ENCODE data around the gene FBXO2. TPM values are rescaled to one million over a fixed set of nuclear protein-coding genes. Genes with fewer than 3 reads are reported as not detected.

FBXO2 gene
- total and polyA plus RNA-seq, 9 of the 15 experiments (the other 6 are each of a cell fraction or from before 2014, with no cell fraction given), result 0.04 to 1.9 (median 0.27) TPM

DNA sequence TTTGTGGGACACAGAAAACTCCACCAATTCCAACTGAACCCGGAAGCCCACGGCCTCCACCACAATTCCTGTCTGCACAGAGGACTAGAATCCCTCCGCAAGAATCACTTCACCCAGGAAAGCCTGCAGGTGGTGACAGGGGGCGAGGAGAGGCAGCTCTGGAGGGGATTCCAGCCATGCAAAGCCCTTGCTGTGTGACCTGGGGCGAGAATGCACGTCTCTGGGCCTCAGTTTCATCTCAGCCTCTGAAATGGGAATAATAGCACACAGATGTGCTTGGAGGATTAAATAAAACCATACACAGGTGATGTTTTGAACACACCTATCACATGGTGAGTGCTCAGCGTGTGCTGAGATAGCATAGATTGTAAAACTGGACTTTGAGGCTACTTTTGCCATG, 14.1 kb downstream of the FBXO2 start:
- no peaks in the 10 kb centered on the region for H3K4me1 ChIP-seq (replicated peaks in 1 of 2; ENCODE audit: control insufficient read depth in 2 of 2, insufficient read depth in 2 of 2, low read length in 2 of 2)
- CTCF ChIA-PET (ENCODE audit: low intra/inter-chr PET ratio), result interaction anchor here (3.7 kb wide), 1 partner anchor 399 kb away, joined by 25 read pairs; no protein-coding TSS in a partner anchor
- no peak overlapping the region for H3K4me3 ChIP-seq
- ATAC-seq (no peak), FAIRE-seq (no peak), DNase-seq (ENCODE audit: extremely low read depth in 1 of 4, low spot score in 3 of 4) (no peak)
- POLR2A ChIA-PET, result interaction anchor here (0.8 to 1.1 kb wide), 2 partner anchors 9 to 317 kb away, joined by 3 read pairs; no protein-coding TSS in a partner anchor
- in situ Hi-C loops (cut with MboI), result no loop called here
- TF ChIP-seq, protein P1, sequence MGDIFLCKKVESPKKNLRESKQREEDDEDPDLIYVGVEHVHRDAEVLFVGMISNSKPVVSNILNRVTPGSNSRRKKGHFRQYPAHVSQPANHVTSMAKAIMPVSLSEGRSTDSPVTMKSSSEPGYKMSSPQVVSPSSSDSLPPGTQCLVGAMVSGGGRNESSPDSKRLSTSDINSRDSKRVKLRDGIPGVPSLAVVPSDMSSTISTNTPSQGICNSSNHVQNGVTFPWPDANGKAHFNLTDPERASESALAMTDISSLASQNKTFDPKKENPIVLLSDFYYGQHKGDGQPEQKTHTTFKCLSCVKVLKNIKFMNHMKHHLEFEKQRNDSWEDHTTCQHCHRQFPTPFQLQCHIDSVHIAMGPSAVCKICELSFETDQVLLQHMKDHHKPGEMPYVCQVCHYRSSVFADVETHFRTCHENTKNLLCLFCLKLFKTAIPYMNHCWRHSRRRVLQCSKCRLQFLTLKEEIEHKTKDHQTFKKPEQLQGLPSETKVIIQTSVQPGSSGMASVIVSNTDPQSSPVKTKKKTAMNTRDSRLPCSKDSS (IDR thresholded peaks at IDR 0.05; ENCODE audit: low read depth, partially characterized antibody), result no peak
- TF ChIP-seq RCOR1 (IDR thresholded peaks at IDR 0.05; ENCODE audit: borderline replicate concordance in 1 of 2, low read depth in 2 of 2, low read length in 2 of 2) (no peak), ZFP30 (CRISPR knock-in tag; IDR thresholded peaks at IDR 0.05; ENCODE audit: borderline replicate concordance) (no peak), ZFP36 (IDR thresholded peaks at IDR 0.05; ENCODE audit: low read depth, low read length, partially characterized antibody) (peak; percentile 58)
- TF ChIP-seq, protein P2, sequence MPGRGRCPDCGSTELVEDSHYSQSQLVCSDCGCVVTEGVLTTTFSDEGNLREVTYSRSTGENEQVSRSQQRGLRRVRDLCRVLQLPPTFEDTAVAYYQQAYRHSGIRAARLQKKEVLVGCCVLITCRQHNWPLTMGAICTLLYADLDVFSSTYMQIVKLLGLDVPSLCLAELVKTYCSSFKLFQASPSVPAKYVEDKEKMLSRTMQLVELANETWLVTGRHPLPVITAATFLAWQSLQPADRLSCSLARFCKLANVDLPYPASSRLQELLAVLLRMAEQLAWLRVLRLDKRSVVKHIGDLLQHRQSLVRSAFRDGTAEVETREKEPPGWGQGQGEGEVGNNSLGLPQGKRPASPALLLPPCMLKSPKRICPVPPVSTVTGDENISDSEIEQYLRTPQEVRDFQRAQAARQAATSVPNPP (IDR thresholded peaks at IDR 0.05; ENCODE audit: borderline replicate concordance, insufficient read depth, insufficient read length), result no peak
- H3K9me3 ChIP-seq (replicated peaks; ENCODE audit: control insufficient read depth, insufficient read depth, low read depth, low read length), result no peaks in the 10 kb centered on the region
- intact Hi-C loops (cut with micrococcal nuclease), result loop anchor here (5.0 kb wide), 1 partner anchor 168 kb away; no protein-coding TSS in a partner anchor
- BruUV-seq (replicated peaks), result no TSS peak
- no peak overlapping the region for H3K27ac ChIP-seq (ENCODE audit: extremely low read depth, low read depth, low read length)
- H3K9me1 ChIP-seq (ENCODE audit: control insufficient read depth, insufficient read depth, low read length), result no peaks in the 10 kb centered on the region
- H3K36me3 ChIP-seq (ENCODE audit: control insufficient read depth, insufficient read depth, low read length), result no peaks in the 10 kb centered on the region
- H3K27me3 ChIP-seq (ENCODE audit: control insufficient read depth in 2 of 2, insufficient read depth in 2 of 2, low read length in 2 of 2), result peaks cover 10 to 49% of the 10 kb centered on the region in 2 experiments; a peak in 4 of 5 replicates
- H4K20me1 ChIP-seq (replicated peaks; ENCODE audit: control insufficient read depth, insufficient read depth, low read length), result peaks cover 9% of the 10 kb centered on the region
- H3K4me2 ChIP-seq (ENCODE audit: insufficient read depth, low read length), result no peak overlapping the region
- H3K79me2 ChIP-seq (ENCODE audit: control insufficient read depth, insufficient read depth, low read length), result no peaks in the 10 kb centered on the region
- 9% methylated on average over 7 of the region's 7 CpGs for WGBS (ENCODE audit: insufficient coverage, low coverage, missing lambda C conversion rate)
- H2AFZ ChIP-seq (ENCODE audit: low read depth, low read length), result no peak overlapping the region
- no peak overlapping the region for H3K9ac ChIP-seq (ENCODE audit: insufficient read depth in 1 of 2, low read depth in 2 of 2, low read length in 2 of 2)

All from K562 (cell line).